PC-3 (cell line): ENCODE results near the gene LIPC. TPM values are rescaled to one million over a fixed set of nuclear protein-coding genes. Genes with fewer than 3 reads are reported as not detected.

Experiments used
- ATAC-seq: fragments of 200-7000 bp; cut with Tn5 transposase; 2 replicates; pipeline ENCODE4 v1.9.1; 2020; ENCODE audit warnings: mild to moderate bottlenecking, moderate library complexity
- BruUV-seq: library from RNA; stranded (reverse); fragments of 400-500 nt; replicated peaks from 2 replicates; lab custom pipeline; 2021; lab: Mats Ljungman, UMichigan
- CTCF ChIA-PET: fragments of 300-600 bp; sonication (Branson Sonifier 250); formaldehyde crosslinking; loops from one replicate; lab custom pipeline; 2022; ENCODE audit warnings: antibody characterized with exemption; lab: Charles Lee
- POLR2A ChIA-PET: fragments of 300-600 bp; sonication (Branson Sonifier 250); formaldehyde crosslinking; loops from one replicate; lab custom pipeline; 2022; ENCODE audit warnings: antibody characterized with exemption; ENCODE audit not compliant: unreplicated experiment; lab: Charles Lee
- DNase-seq: peaks from one replicate; pipeline ENCODE4 v3.0.0-alpha.2; 2015
- H2AFZ ChIP-seq: fragments of 300-600 bp; sonication (generic); 2 replicates; pipeline ENCODE4 v1.6.0; 2016; ENCODE audit warnings: antibody characterized with exemption, low read length
- H3F3A ChIP-seq: fragments of 300-600 bp; sonication (generic); one replicate; pipeline ENCODE4 v1.6.0; 2017; ENCODE audit warnings: antibody characterized with exemption, low read length, control low read depth, mild to moderate bottlenecking; ENCODE audit not compliant: unreplicated experiment
- H3K27ac ChIP-seq: fragments of 300-600 bp; sonication (generic); 2 replicates; pipeline ENCODE4 v1.5.1; 2016; ENCODE audit warnings: mild to moderate bottlenecking, low read length
- H3K27me3 ChIP-seq: fragments of 300-600 bp; sonication (generic); 2 replicates; pipeline ENCODE4 v1.6.1; 2016; ENCODE audit warnings: low read length, mixed read lengths
- H3K36me3 ChIP-seq: fragments of 300-600 bp; sonication (generic); 2 replicates; pipeline ENCODE4 v1.6.1; 2016; ENCODE audit warnings: low read depth, mixed run types, low read length, mixed read lengths
- H3K4me1 ChIP-seq: fragments of 300-600 bp; sonication (generic); 2 replicates; pipeline ENCODE4 v1.5.1; 2016; ENCODE audit warnings: low read length; ENCODE audit not compliant: insufficient read depth
- H3K4me2 ChIP-seq: fragments of 300-600 bp; sonication (generic); 2 replicates; pipeline ENCODE4 v1.6.0; 2016; ENCODE audit warnings: low read length
- H3K4me3 ChIP-seq: fragments of 300-600 bp; sonication (generic); 2 replicates; pipeline ENCODE4 v1.5.1; 2016; ENCODE audit warnings: mild to moderate bottlenecking, low read length, mixed read lengths
- H3K79me2 ChIP-seq: fragments of 300-600 bp; sonication (generic); 2 replicates; pipeline ENCODE4 v1.6.1; 2017; ENCODE audit warnings: low read length, mixed read lengths
- H3K9ac ChIP-seq: fragments of 300-600 bp; sonication (generic); 2 replicates; pipeline ENCODE4 v1.6.0; 2016; ENCODE audit warnings: mild to moderate bottlenecking, low read length
- H3K9me2 ChIP-seq: fragments of 300-600 bp; sonication (generic); replicated peaks from 2 replicates; pipeline ENCODE4 v1.6.1; 2016; ENCODE audit warnings: mixed run types, low read length, mixed read lengths
- H3K9me3 ChIP-seq: fragments of 300-600 bp; sonication (generic); 2 replicates; pipeline ENCODE4 v1.6.1; 2016; ENCODE audit warnings: low read length, mixed read lengths
- H4K20me1 ChIP-seq: fragments of 300-600 bp; sonication (generic); 2 replicates; pipeline ENCODE4 v1.6.1; 2016; ENCODE audit warnings: low read length, mixed read lengths
- EZH2 ChIP-seq: fragments of 300-600 bp; sonication (generic); IDR thresholded peaks from one replicate; pipeline ENCODE4 v1.6.1; 2017; ENCODE audit warnings: antibody characterized with exemption, mild to moderate bottlenecking, low read length; ENCODE audit not compliant: unreplicated experiment
- EZH2phosphoT487 ChIP-seq: fragments of 300-600 bp; sonication (generic); IDR thresholded peaks from 2 replicates; pipeline ENCODE4 v1.6.1; 2018; ENCODE audit warnings: mild to moderate bottlenecking, antibody characterized with exemption, low read length, borderline replicate concordance
- intact Hi-C: fragments of 100-400 bp; cut with micrococcal nuclease; formaldehyde crosslinking; loops from 2 replicates; pipeline ENCODE4 v1.9.0; 2023
- total RNA-seq: library from RNA; depleted of rRNA; stranded (reverse); fragments of >200 nt; gene quantifications from 2 replicates; pipeline ENCODE4 v1.2.3, GENCODE V29; 2014
- TF ChIP-seq, protein P1 (sequence below): fragments of 300-600 bp; sonication (generic); conservative IDR thresholded peaks from 2 replicates; pipeline ENCODE4 v1.5.1; 2017; ENCODE audit warnings: antibody characterized with exemption, low read depth, mild to moderate bottlenecking, low read length

Gene LIPC
- total RNA-seq, 1 experiment from 2014 or later, result not detected

DNA sequence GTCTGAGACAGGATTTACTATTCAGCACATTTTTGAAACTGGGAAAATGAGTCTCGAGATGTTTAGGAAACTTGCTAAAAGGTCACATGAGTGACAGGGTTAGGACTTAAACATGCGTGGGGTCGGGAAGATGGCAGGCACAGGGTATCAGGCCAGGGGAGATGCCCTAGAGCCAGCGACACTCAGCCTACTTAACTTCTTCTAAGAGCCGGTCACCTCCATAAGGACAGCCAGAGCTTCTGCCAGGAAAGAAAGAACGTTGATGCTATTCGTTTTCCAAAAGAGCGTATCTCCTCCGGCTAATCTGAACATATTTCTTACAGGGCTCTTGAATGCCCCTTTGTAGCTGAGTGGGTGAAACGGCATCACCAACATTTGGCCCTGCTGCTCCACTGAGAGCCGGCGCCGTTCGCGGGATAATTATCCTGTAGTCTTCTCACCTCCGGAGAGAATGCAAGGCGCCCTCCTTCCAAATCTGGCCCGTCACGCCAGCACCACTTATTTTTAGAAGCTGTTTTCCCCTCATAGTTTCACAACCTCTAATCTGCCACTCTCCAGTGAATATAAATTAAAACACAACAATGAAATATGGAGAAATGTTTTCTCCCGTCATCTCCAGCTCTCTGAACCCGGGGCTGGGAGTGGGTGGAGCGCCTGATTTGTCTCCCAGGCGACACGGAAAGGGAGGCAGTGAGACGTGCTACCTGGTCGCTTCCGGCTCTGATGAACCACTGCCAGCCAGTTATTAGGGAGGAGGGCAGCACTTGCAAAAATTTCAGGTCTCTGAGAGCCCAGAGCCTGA, 58.5 kb downstream of the LIPC start:
- Histone ChIP-seq H3K9ac (no peak overlapping the region), H3K27ac (no peak overlapping the region), H3K27me3 (no peaks in the 10 kb centered on the region), H3K9me2 (no peaks in the 10 kb centered on the region), H3F3A (no peaks in the 10 kb centered on the region), H3K4me2 (no peak overlapping the region), H3K36me3 (no peaks in the 10 kb centered on the region), H3K9me3 (no peaks in the 10 kb centered on the region), H3K4me3 (no peak overlapping the region), H2AFZ (no peak overlapping the region), H4K20me1 (no peaks in the 10 kb centered on the region), H3K4me1 (no peaks in the 10 kb centered on the region), H3K79me2 (no peaks in the 10 kb centered on the region)
- ATAC-seq (no peak), DNase-seq (no peak)
- CTCF ChIA-PET, result interaction anchor here (0.5 kb wide), 1 partner anchor 201 kb away, joined by 3 read pairs; no protein-coding TSS in a partner anchor
- intact Hi-C loops, result no loop called here
- no TSS peak for BruUV-seq
- POLR2A ChIA-PET, result no interaction called here
- TF ChIP-seq EZH2phosphoT487 (no peak), EZH2 (no peak)
- TF ChIP-seq, protein P1, sequence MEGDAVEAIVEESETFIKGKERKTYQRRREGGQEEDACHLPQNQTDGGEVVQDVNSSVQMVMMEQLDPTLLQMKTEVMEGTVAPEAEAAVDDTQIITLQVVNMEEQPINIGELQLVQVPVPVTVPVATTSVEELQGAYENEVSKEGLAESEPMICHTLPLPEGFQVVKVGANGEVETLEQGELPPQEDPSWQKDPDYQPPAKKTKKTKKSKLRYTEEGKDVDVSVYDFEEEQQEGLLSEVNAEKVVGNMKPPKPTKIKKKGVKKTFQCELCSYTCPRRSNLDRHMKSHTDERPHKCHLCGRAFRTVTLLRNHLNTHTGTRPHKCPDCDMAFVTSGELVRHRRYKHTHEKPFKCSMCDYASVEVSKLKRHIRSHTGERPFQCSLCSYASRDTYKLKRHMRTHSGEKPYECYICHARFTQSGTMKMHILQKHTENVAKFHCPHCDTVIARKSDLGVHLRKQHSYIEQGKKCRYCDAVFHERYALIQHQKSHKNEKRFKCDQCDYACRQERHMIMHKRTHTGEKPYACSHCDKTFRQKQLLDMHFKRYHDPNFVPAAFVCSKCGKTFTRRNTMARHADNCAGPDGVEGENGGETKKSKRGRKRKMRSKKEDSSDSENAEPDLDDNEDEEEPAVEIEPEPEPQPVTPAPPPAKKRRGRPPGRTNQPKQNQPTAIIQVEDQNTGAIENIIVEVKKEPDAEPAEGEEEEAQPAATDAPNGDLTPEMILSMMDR, result no peak

GRCh38 chr15:58490888-58491473, 59.2 kb downstream of the LIPC start:
- no peaks in the 10 kb centered on the region for H3K79me2 ChIP-seq
- H3K4me2 ChIP-seq, result no peak overlapping the region
- H3K9me2 ChIP-seq, result no peaks in the 10 kb centered on the region
- no peaks in the 10 kb centered on the region for H3K9me3 ChIP-seq
- no TSS peak for BruUV-seq
- ChIA-PET POLR2A (no interaction called here), CTCF (interaction anchor here (0.5 kb wide), 1 partner anchor 202 kb away, joined by 3 read pairs; no protein-coding TSS in a partner anchor)
- no peak for DNase-seq
- no peak overlapping the region for H3K27ac ChIP-seq
- ATAC-seq, result no peak
- H3K9ac ChIP-seq, result no peak overlapping the region
- no peaks in the 10 kb centered on the region for H4K20me1 ChIP-seq
- no peak overlapping the region for H3K4me3 ChIP-seq
- H3K36me3 ChIP-seq, result no peaks in the 10 kb centered on the region
- TF ChIP-seq, protein P1, result no peak
- TF ChIP-seq EZH2 (no peak), EZH2phosphoT487 (no peak)
- no peaks in the 10 kb centered on the region for H3K27me3 ChIP-seq
- H3K4me1 ChIP-seq, result no peaks in the 10 kb centered on the region
- intact Hi-C loops, result no loop called here
- H2AFZ ChIP-seq, result no peak overlapping the region
- H3F3A ChIP-seq, result no peaks in the 10 kb centered on the region
